Peyer's patch (tissue), 4 donors: ENCODE results near the gene SORCS3.

Experiments used
- POLR2A ChIP-seq, 2 donors: fragments of 450-650 bp; IDR thresholded peaks; one replicate each; pipeline ENCODE4 v1.5.1; 2017; ENCODE audit warnings: antibody characterized with exemption in 2 of 2, mild to moderate bottlenecking in 2 of 2, moderate library complexity in 2 of 2
- TF ChIP-seq, protein P1 (sequence below), 6 experiments: fragments of 450-650 bp in 4 of 6; fragments of 200-600 bp in 2 of 6; sonication (generic) in 1 of 6; IDR thresholded peaks; one replicate each; pipeline ENCODE4 v1.5.1; 2017 to 2019; ENCODE audit warnings: antibody characterized with exemption in 6 of 6, mild to moderate bottlenecking in 3 of 6, moderate library complexity in 1 of 6

DNA sequence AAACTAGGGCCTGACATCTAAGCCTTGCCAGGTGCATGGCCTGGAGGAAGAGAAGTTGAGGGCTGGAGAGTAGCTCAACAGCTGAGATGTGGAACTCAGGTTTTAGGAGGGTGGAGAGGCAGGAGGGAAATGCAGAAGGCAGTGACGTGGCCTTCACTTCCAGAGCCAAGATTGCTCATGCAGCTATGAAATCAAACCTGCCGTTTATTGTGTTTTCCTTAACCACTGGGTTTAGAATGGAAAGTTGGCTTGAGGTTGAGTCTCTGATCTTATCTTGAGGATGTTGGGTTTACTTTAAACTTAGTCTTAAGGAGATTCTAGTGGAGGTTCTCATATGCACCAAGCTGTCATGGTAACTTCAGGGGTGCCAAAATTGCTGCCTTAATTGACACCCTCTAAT lies 178.6 kb downstream of the SORCS3 start:
- TF ChIP-seq POLR2A (IDR thresholded peaks at IDR 0.05), result no peak
- TF ChIP-seq, protein P1, sequence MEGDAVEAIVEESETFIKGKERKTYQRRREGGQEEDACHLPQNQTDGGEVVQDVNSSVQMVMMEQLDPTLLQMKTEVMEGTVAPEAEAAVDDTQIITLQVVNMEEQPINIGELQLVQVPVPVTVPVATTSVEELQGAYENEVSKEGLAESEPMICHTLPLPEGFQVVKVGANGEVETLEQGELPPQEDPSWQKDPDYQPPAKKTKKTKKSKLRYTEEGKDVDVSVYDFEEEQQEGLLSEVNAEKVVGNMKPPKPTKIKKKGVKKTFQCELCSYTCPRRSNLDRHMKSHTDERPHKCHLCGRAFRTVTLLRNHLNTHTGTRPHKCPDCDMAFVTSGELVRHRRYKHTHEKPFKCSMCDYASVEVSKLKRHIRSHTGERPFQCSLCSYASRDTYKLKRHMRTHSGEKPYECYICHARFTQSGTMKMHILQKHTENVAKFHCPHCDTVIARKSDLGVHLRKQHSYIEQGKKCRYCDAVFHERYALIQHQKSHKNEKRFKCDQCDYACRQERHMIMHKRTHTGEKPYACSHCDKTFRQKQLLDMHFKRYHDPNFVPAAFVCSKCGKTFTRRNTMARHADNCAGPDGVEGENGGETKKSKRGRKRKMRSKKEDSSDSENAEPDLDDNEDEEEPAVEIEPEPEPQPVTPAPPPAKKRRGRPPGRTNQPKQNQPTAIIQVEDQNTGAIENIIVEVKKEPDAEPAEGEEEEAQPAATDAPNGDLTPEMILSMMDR (IDR thresholded peaks at IDR 0.05), result no peak
